ENCODE measurements around the gene TMEM258. TPM values are rescaled to one million over a fixed set of nuclear protein-coding genes. Genes with fewer than 3 reads are reported as not detected.

TMEM258 gene
- total and polyA plus RNA-seq, 9 of the 15 experiments (the other 6 are each of a cell fraction or from before 2014, with no cell fraction given) = 97.2 to 856 (median 231) TPM

GRCh38 chr11:61747192-61747966 lies 45.0 kb downstream of the TMEM258 start (continued):
- TF ChIP-seq, protein P1, sequence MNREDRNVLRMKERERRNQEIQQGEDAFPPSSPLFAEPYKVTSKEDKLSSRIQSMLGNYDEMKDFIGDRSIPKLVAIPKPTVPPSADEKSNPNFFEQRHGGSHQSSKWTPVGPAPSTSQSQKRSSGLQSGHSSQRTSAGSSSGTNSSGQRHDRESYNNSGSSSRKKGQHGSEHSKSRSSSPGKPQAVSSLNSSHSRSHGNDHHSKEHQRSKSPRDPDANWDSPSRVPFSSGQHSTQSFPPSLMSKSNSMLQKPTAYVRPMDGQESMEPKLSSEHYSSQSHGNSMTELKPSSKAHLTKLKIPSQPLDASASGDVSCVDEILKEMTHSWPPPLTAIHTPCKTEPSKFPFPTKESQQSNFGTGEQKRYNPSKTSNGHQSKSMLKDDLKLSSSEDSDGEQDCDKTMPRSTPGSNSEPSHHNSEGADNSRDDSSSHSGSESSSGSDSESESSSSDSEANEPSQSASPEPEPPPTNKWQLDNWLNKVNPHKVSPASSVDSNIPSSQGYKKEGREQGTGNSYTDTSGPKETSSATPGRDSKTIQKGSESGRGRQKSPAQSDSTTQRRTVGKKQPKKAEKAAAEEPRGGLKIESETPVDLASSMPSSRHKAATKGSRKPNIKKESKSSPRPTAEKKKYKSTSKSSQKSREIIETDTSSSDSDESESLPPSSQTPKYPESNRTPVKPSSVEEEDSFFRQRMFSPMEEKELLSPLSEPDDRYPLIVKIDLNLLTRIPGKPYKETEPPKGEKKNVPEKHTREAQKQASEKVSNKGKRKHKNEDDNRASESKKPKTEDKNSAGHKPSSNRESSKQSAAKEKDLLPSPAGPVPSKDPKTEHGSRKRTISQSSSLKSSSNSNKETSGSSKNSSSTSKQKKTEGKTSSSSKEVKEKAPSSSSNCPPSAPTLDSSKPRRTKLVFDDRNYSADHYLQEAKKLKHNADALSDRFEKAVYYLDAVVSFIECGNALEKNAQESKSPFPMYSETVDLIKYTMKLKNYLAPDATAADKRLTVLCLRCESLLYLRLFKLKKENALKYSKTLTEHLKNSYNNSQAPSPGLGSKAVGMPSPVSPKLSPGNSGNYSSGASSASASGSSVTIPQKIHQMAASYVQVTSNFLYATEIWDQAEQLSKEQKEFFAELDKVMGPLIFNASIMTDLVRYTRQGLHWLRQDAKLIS (CRISPR knock-in tag; IDR thresholded peaks at IDR 0.05) = no peak
- no peak for TF ChIP-seq ZFPM2 (CRISPR knock-in tag; IDR thresholded peaks at IDR 0.05)
- TF ChIP-seq ZBTB40 (IDR thresholded peaks at IDR 0.05) = no peak
- no peak for TF ChIP-seq ZBTB40 (CRISPR knock-in tag; IDR thresholded peaks at IDR 0.05)
- TF ChIP-seq SMARCC2 (IDR thresholded peaks at IDR 0.05; ENCODE audit: low read depth) = no peak
- TF ChIP-seq CC2D1A (IDR thresholded peaks at IDR 0.05) = peak; percentile 68; the same call in 1 of the 2 replicates
- no peak for TF ChIP-seq HOMEZ (CRISPR knock-in tag; IDR thresholded peaks at IDR 0.05)
- no peak for TF ChIP-seq TCF7L2 (IDR thresholded peaks at IDR 0.05; ENCODE audit: low read depth, low read length)
- TF ChIP-seq ZFX (CRISPR knock-in tag; IDR thresholded peaks at IDR 0.05) = peak; percentile 96
- TF ChIP-seq NCOA2 (IDR thresholded peaks at IDR 0.05; ENCODE audit: partially characterized antibody in 2 of 2) = no peak
- no peak; the same call in 1 of the 2 replicates for TF ChIP-seq CBX1 (IDR thresholded peaks at IDR 0.05; ENCODE audit: low read depth)
- TF ChIP-seq DIDO1 (tag; IDR thresholded peaks at IDR 0.05; ENCODE audit: low read depth) = no peak
- TF ChIP-seq ZNF589 (CRISPR knock-in tag; IDR thresholded peaks at IDR 0.05; ENCODE audit: low read depth) = no peak

All from K562 (cell line).